ENCODE measurements around the gene NPAS3.

DNA sequence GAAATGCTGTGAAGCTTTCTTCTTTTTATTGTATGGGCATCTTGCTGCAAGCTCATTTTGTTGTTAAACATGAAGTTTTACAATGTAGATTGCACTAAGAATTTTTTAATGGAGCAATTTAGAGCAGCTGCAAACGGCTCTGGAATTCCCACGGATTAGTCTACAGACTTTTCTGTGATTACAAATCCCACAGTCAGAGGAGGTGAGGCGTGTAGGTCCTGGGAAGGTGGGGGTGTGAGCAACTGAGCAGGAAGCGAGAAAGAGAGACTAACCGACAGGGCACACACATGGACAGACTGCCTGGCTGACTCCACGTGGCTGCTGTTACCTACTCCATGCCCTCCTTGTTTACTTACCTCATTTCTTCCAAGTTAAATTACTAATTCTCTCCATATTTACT is 348.5 kb downstream of the NPAS3 start:
- TF ChIP-seq, protein P1, sequence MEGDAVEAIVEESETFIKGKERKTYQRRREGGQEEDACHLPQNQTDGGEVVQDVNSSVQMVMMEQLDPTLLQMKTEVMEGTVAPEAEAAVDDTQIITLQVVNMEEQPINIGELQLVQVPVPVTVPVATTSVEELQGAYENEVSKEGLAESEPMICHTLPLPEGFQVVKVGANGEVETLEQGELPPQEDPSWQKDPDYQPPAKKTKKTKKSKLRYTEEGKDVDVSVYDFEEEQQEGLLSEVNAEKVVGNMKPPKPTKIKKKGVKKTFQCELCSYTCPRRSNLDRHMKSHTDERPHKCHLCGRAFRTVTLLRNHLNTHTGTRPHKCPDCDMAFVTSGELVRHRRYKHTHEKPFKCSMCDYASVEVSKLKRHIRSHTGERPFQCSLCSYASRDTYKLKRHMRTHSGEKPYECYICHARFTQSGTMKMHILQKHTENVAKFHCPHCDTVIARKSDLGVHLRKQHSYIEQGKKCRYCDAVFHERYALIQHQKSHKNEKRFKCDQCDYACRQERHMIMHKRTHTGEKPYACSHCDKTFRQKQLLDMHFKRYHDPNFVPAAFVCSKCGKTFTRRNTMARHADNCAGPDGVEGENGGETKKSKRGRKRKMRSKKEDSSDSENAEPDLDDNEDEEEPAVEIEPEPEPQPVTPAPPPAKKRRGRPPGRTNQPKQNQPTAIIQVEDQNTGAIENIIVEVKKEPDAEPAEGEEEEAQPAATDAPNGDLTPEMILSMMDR (IDR thresholded peaks at IDR 0.05), result no peak
- TF ChIP-seq POLR2A (IDR thresholded peaks at IDR 0.05) (no peak), POLR2AphosphoS5 (IDR thresholded peaks at IDR 0.05) (no peak)
